HCT116 (cell line): ENCODE results near the gene NELL1. TPM values are rescaled to one million over a fixed set of nuclear protein-coding genes. Genes with fewer than 3 reads are reported as not detected.

Experiments used
- ATAC-seq: fragments of 200-7000 bp; cut with Tn5 transposase; 2 replicates; pipeline ENCODE4 v1.9.1; 2020; ENCODE audit warnings: mild to moderate bottlenecking, moderate library complexity
- BruUV-seq: library from RNA; stranded (reverse); fragments of 400-500 nt; replicated peaks from 2 replicates; lab custom pipeline; 2021; lab: Mats Ljungman, UMichigan
- CTCF ChIA-PET: fragments of 300-600 bp; sonication (Branson Sonifier 250); formaldehyde crosslinking; loops from one replicate; lab custom pipeline; 2021; ENCODE audit warnings: antibody characterized with exemption; lab: Charles Lee
- POLR2A ChIA-PET: fragments of 300-600, 350-600 bp; sonication (Branson Sonifier 250); formaldehyde crosslinking; loops from one replicate; lab custom pipeline; 2021; ENCODE audit warnings: antibody characterized with exemption; lab: Charles Lee
- RAD21 ChIA-PET, 2 experiments: fragments of 300-600 bp; sonication (Branson Sonifier 250); formaldehyde crosslinking; loops; one replicate each; lab custom pipeline; 2023; ENCODE audit warnings: low total read pairs in 2 of 2; ENCODE audit not compliant: uncharacterized antibody in 2 of 2, unreplicated experiment in 2 of 2, low non-redundant PET in 1 of 2; lab: Charles Lee
- DNase-seq: peaks from one replicate; pipeline ENCODE4 v3.0.0-alpha.2; 2010; ENCODE audit warnings: low read depth, low spot score
- H2AFZ ChIP-seq: fragments of 200-600 bp; shearing (Covaris generic), sonication (generic); 2 replicates; pipeline ENCODE4 v1.6.1; 2017; ENCODE audit warnings: low read depth, mixed run types, mixed read lengths, antibody characterized with exemption, low read length; ENCODE audit not compliant: poor library complexity, severe bottlenecking
- H3K27ac ChIP-seq: 2 replicates; pipeline ENCODE4 v1.5.1; 2012; ENCODE audit warnings: low read depth, low read length
- H3K27me3 ChIP-seq: fragments of 200-600 bp; sonication (generic); 2 replicates; pipeline ENCODE4 v1.6.1; 2016; ENCODE audit warnings: mixed run types, low read length, mixed read lengths; ENCODE audit not compliant: insufficient read depth
- H3K36me3 ChIP-seq, 2 experiments: fragments of 200-500 bp in 1 of 2; fragments of 200-600 bp in 1 of 2; sonication (Bioruptor generic) in 1 of 2; sonication (generic) in 1 of 2; 2 replicates each; pipeline versions ENCODE4 v1.5.1 to v1.6.1; 2014 to 2016; ENCODE audit warnings: low read length in 2 of 2, inconsistent platforms in 1 of 2, mixed read lengths in 1 of 2, mixed run types in 1 of 2; ENCODE audit not compliant: insufficient read depth in 2 of 2, control insufficient read depth in 1 of 2
- H3K4me1 ChIP-seq, 2 experiments: fragments of 200-600 bp in 1 of 2; sonication (generic) in 1 of 2; 2 replicates each; pipeline versions ENCODE4 v1.5.1 to v1.6.1; 2012 to 2017; ENCODE audit warnings: low read length in 2 of 2, inconsistent platforms in 1 of 2, mild to moderate bottlenecking in 1 of 2, mixed read lengths in 1 of 2, mixed run types in 1 of 2, moderate library complexity in 1 of 2; ENCODE audit not compliant: insufficient read depth in 2 of 2, control insufficient read depth in 1 of 2
- H3K4me2 ChIP-seq: fragments of 200-600 bp; sonication (generic); 2 replicates; pipeline ENCODE4 v1.6.1; 2017; ENCODE audit warnings: mixed run types, low read length, mixed read lengths
- H3K4me3 ChIP-seq, 2 experiments: fragments of 200-600 bp in 1 of 2; sonication (generic) in 1 of 2; replicated peaks in 1 of 2; 2 replicates each; pipeline ENCODE4 v1.5.1; 2011 to 2016; ENCODE audit warnings: low read length in 2 of 2, control low read depth in 1 of 2, low read depth in 1 of 2, mild to moderate bottlenecking in 1 of 2, mixed read lengths in 1 of 2, mixed run types in 1 of 2
- H3K79me2 ChIP-seq: fragments of 200-600 bp; sonication (generic); 2 replicates; pipeline ENCODE4 v1.6.1; 2017; ENCODE audit warnings: mild to moderate bottlenecking, mixed run types, low read length, moderate library complexity, mixed read lengths; ENCODE audit not compliant: insufficient read depth
- H3K9ac ChIP-seq: fragments of 200-600 bp; sonication (generic); 2 replicates; pipeline ENCODE4 v1.6.1; 2016; ENCODE audit warnings: low read length, mixed read lengths
- H3K9me2 ChIP-seq: fragments of 200-600 bp; sonication (generic), shearing (Covaris generic); 2 replicates; pipeline ENCODE4 v1.6.1; 2017; ENCODE audit warnings: mixed run types, mild to moderate bottlenecking, moderate library complexity; ENCODE audit not compliant: insufficient read depth
- H3K9me3 ChIP-seq, 2 experiments: fragments of 200-500 bp in 1 of 2; fragments of 200-600 bp in 1 of 2; sonication (Bioruptor generic) in 1 of 2; sonication (generic) in 1 of 2; 2 replicates each; pipeline ENCODE4 v1.6.1; 2014 to 2017; ENCODE audit warnings: low read length in 2 of 2, mixed read lengths in 2 of 2, inconsistent platforms in 1 of 2, low read depth in 1 of 2, mild to moderate bottlenecking in 1 of 2, mixed run types in 1 of 2, moderate library complexity in 1 of 2; ENCODE audit not compliant: control insufficient read depth in 1 of 2, insufficient read depth in 1 of 2
- H4K20me1 ChIP-seq: fragments of 200-600 bp; sonication (generic), shearing (Covaris generic); 2 replicates; pipeline ENCODE4 v1.6.1; 2017; ENCODE audit warnings: mixed run types, mild to moderate bottlenecking, moderate library complexity; ENCODE audit not compliant: insufficient read depth
- CBX3 ChIP-seq: IDR thresholded peaks from 2 replicates; pipeline ENCODE4 v1.6.1; 2012; ENCODE audit warnings: low read depth
- CEBPB ChIP-seq: IDR thresholded peaks from 2 replicates; pipeline ENCODE4 v1.6.1; 2012; ENCODE audit warnings: low read depth
- EGR1 ChIP-seq: IDR thresholded peaks from 2 replicates; pipeline ENCODE4 v1.6.1; 2012; ENCODE audit warnings: low read depth
- ELF1 ChIP-seq: IDR thresholded peaks from 2 replicates; pipeline ENCODE4 v1.6.1; 2012; ENCODE audit warnings: low read depth, borderline replicate concordance
- EZH2 ChIP-seq: fragments of 200-600 bp; sonication (generic); IDR thresholded peaks from 2 replicates; pipeline ENCODE4 v1.6.1; 2017; ENCODE audit warnings: antibody characterized with exemption, mixed run types
- EZH2phosphoT487 ChIP-seq: fragments of 200-600 bp; IDR thresholded peaks from 2 replicates; pipeline ENCODE4 v1.6.1; 2018; ENCODE audit warnings: antibody characterized with exemption, borderline replicate concordance
- FOSL1 ChIP-seq: IDR thresholded peaks from 2 replicates; pipeline ENCODE4 v1.6.1; 2012; ENCODE audit warnings: low read depth
- JUND ChIP-seq: IDR thresholded peaks from 2 replicates; pipeline ENCODE4 v1.6.1; 2012
- POLR2A ChIP-seq: IDR thresholded peaks from 2 replicates; pipeline ENCODE4 v1.7.0; 2011; ENCODE audit warnings: borderline replicate concordance; ENCODE audit not compliant: insufficient read depth, insufficient read length; ENCODE audit errors: extremely low read depth
- POLR2AphosphoS5 ChIP-seq: IDR thresholded peaks from 2 replicates; pipeline ENCODE4 v1.6.1; 2011; ENCODE audit warnings: mild to moderate bottlenecking, low read depth, low read length, moderate library complexity
- RAD21 ChIP-seq: IDR thresholded peaks from 2 replicates; pipeline ENCODE4 v1.6.1; 2012; ENCODE audit warnings: low read depth, mild to moderate bottlenecking
- REST ChIP-seq: IDR thresholded peaks from 2 replicates; pipeline ENCODE4 v1.6.1; 2012; ENCODE audit warnings: low read depth
- SIN3A ChIP-seq: IDR thresholded peaks from 2 replicates; pipeline ENCODE4 v1.6.1; 2012; ENCODE audit warnings: low read depth
- SP1 ChIP-seq: IDR thresholded peaks from 2 replicates; pipeline ENCODE4 v1.6.1; 2012; ENCODE audit warnings: low read depth
- SRF ChIP-seq: IDR thresholded peaks from 2 replicates; pipeline ENCODE4 v1.6.1; 2012; ENCODE audit warnings: low read depth
- TCF7L2 ChIP-seq: IDR thresholded peaks from 2 replicates; pipeline ENCODE4 v1.7.0; 2011; ENCODE audit warnings: borderline replicate concordance, inconsistent platforms; ENCODE audit not compliant: insufficient read depth, insufficient read length; ENCODE audit errors: extremely low read depth
- YY1 ChIP-seq: IDR thresholded peaks from 2 replicates; pipeline ENCODE4 v1.6.1; 2011; ENCODE audit warnings: low read length, low read depth, moderate library complexity, mild to moderate bottlenecking; ENCODE audit not compliant: insufficient replicate concordance; ENCODE audit errors: extremely low read depth
- ZFX ChIP-seq: fragments of 450-650 bp; IDR thresholded peaks from 2 replicates; pipeline ENCODE4 v1.6.1; 2017
- intact Hi-C: fragments of 100-400 bp; cut with micrococcal nuclease; formaldehyde crosslinking; loops from 2 replicates; pipeline ENCODE4 v1.10.0; 2022
- total RNA-seq: library from RNA; stranded (reverse); gene quantifications from one replicate; pipeline ENCODE4 v1.2.1, GENCODE V29; 2021; ENCODE audit not compliant: unreplicated experiment
- TF ChIP-seq, protein P1 (sequence below): IDR thresholded peaks from 2 replicates; pipeline ENCODE4 v1.6.1; 2012

Gene NELL1
- total RNA-seq, 1 experiment from 2014 or later = not detected

GRCh38 chr11:21464601-21465193 is 795.3 kb downstream of the NELL1 start:
- no peaks in the 10 kb centered on the region for H3K79me2 ChIP-seq
- no TSS peak for BruUV-seq
- TF ChIP-seq, protein P1, sequence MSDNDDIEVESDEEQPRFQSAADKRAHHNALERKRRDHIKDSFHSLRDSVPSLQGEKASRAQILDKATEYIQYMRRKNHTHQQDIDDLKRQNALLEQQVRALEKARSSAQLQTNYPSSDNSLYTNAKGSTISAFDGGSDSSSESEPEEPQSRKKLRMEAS = no peak
- TF ChIP-seq TCF7L2 = no peak
- no peak overlapping the region for H3K4me3 ChIP-seq
- H4K20me1 ChIP-seq = no peaks in the 10 kb centered on the region
- no peaks in the 10 kb centered on the region for H3K4me1 ChIP-seq
- no peak for ATAC-seq
- RAD21 ChIA-PET = no interaction called here
- H3K4me2 ChIP-seq = no peak overlapping the region
- H3K36me3 ChIP-seq = no peaks in the 10 kb centered on the region
- no peak overlapping the region for H3K9ac ChIP-seq
- no peaks in the 10 kb centered on the region for H3K27me3 ChIP-seq
- POLR2A ChIA-PET = no interaction called here
- intact Hi-C loops = no loop called here
- H3K9me3 ChIP-seq = peaks cover 16 to 29% of the 10 kb centered on the region in 2 experiments; a peak in 2 of 4 replicates
- no peaks in the 10 kb centered on the region for H3K9me2 ChIP-seq
- H2AFZ ChIP-seq = no peak overlapping the region
- no peak for DNase-seq
- CTCF ChIA-PET = no interaction called here
- H3K27ac ChIP-seq = no peak overlapping the region

DNA sequence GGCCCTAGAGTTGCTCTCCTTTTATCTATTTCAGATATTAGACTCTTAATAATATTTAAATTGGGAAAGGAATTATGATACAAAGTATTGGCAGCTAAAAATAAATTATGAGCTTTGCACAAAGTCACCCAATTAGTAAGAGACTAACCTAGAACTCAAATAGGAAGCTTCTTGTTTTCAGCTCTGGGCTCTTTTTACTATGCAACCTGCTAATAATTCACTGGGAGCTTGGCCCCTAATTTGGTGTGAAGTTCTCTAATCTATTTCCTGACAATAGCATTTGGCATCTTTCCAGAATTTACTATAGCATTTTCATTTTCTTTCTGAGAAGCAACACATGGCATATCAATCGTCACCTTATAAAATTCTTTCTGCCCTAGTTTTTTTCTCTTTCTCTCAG is 795.8 kb downstream of the NELL1 start:
- DNase-seq = no peak
- POLR2A ChIA-PET = no interaction called here
- no peak for ATAC-seq
- peaks cover 13 to 24% of the 10 kb centered on the region in 2 experiments; a peak in 2 of 4 replicates for H3K9me3 ChIP-seq
- H3K36me3 ChIP-seq = no peaks in the 10 kb centered on the region
- intact Hi-C loops = no loop called here
- CTCF ChIA-PET = no interaction called here
- H3K9me2 ChIP-seq = no peaks in the 10 kb centered on the region
- H3K4me1 ChIP-seq = no peaks in the 10 kb centered on the region
- H3K4me2 ChIP-seq = no peak overlapping the region
- RAD21 ChIA-PET = no interaction called here
- no peaks in the 10 kb centered on the region for H4K20me1 ChIP-seq
- H3K4me3 ChIP-seq = no peak overlapping the region
- BruUV-seq = no TSS peak
- no peaks in the 10 kb centered on the region for H3K79me2 ChIP-seq
- no peak overlapping the region for H3K27ac ChIP-seq
- H3K27me3 ChIP-seq = no peaks in the 10 kb centered on the region
- no peak overlapping the region for H3K9ac ChIP-seq
- TF ChIP-seq JUND = no peak
- TF ChIP-seq SIN3A = no peak
- no peak for TF ChIP-seq POLR2AphosphoS5
- no peak for TF ChIP-seq REST
- no peak for TF ChIP-seq YY1
- no peak for TF ChIP-seq CBX3
- TF ChIP-seq FOSL1 = no peak
- no peak for TF ChIP-seq ZFX
- no peak for TF ChIP-seq TCF7L2
- TF ChIP-seq RAD21 = no peak
- no peak for TF ChIP-seq SP1
- no peak for TF ChIP-seq CEBPB
- TF ChIP-seq EGR1 = no peak
- no peak for TF ChIP-seq SRF
- TF ChIP-seq ELF1 = no peak
- TF ChIP-seq EZH2phosphoT487 = no peak
- TF ChIP-seq, protein P1 = no peak
- no peak for TF ChIP-seq POLR2A
- no peak for TF ChIP-seq EZH2
- H2AFZ ChIP-seq = no peak overlapping the region
